Measurements from ENCODE around the gene UBL4B. TPM values are rescaled to one million over a fixed set of nuclear protein-coding genes. Genes with fewer than 3 reads are reported as not detected.

The UBL4B gene
- total and polyA plus RNA-seq, 9 of the 15 experiments (the other 6 are each of a cell fraction or from before 2014, with no cell fraction given) = not detected

GRCh38 chr1:110065841-110066240, 46.4 kb upstream of the UBL4B start:
- H3K79me2 ChIP-seq (ENCODE audit: control insufficient read depth, insufficient read depth, low read length) = no peaks in the 10 kb centered on the region
- no peak overlapping the region for H3K27ac ChIP-seq (ENCODE audit: extremely low read depth, low read depth, low read length)
- ChIA-PET CTCF (ENCODE audit: low intra/inter-chr PET ratio) (no interaction called here), POLR2A (interaction anchor here (0.5 to 1.7 kb wide), 5 partner anchors 16 to 747 kb away, joined by 3 to 7 read pairs (median 3); no protein-coding TSS in a partner anchor)
- intact Hi-C loops (cut with micrococcal nuclease) = no loop called here
- no peak overlapping the region for H3K4me2 ChIP-seq (ENCODE audit: insufficient read depth, low read length)
- no peaks in the 10 kb centered on the region for H3K9me1 ChIP-seq (ENCODE audit: control insufficient read depth, insufficient read depth, low read length)
- H2AFZ ChIP-seq (ENCODE audit: low read depth, low read length) = no peak overlapping the region
- in situ Hi-C loops (cut with MboI) = no loop called here
- H3K9ac ChIP-seq (ENCODE audit: insufficient read depth in 1 of 2, low read depth in 2 of 2, low read length in 2 of 2) = peak overlapping the region in 1 of 2 experiments; percentile 23; a peak in 1 of 4 replicates
- WGBS (ENCODE audit: insufficient coverage, low coverage, missing lambda C conversion rate) = 29% methylated on average over 5 of the region's 5 CpGs
- H3K9me3 ChIP-seq (replicated peaks; ENCODE audit: control insufficient read depth, insufficient read depth, low read depth, low read length) = no peaks in the 10 kb centered on the region
- H3K27me3 ChIP-seq (ENCODE audit: control insufficient read depth in 2 of 2, insufficient read depth in 2 of 2, low read length in 2 of 2) = peaks cover 0 to 12% of the 10 kb centered on the region in 2 experiments; a peak in 2 of 5 replicates
- no peak for ATAC-seq
- no peaks in the 10 kb centered on the region for H3K36me3 ChIP-seq (ENCODE audit: control insufficient read depth, insufficient read depth, low read length)
- peaks cover 8% of the 10 kb centered on the region for H4K20me1 ChIP-seq (replicated peaks; ENCODE audit: control insufficient read depth, insufficient read depth, low read length)
- no TSS peak for BruUV-seq (replicated peaks)
- H3K4me3 ChIP-seq = no peak overlapping the region
- H3K4me1 ChIP-seq (replicated peaks in 1 of 2; ENCODE audit: control insufficient read depth in 2 of 2, insufficient read depth in 2 of 2, low read length in 2 of 2) = peaks cover 4 to 8% of the 10 kb centered on the region in 2 experiments; a peak in 1 of 5 replicates
- FAIRE-seq = no peak
- no peak for DNase-seq (ENCODE audit: extremely low read depth in 1 of 4, low spot score in 3 of 4)
- TF ChIP-seq GATAD2B (IDR thresholded peaks at IDR 0.05; ENCODE audit: borderline replicate concordance) = no peak
- TF ChIP-seq ZNF384 (IDR thresholded peaks at IDR 0.05; ENCODE audit: low read depth, low read length) = no peak
- TF ChIP-seq CAMTA2 (CRISPR knock-in tag; conservative IDR thresholded peaks at IDR 0.05) = no peak
- TF ChIP-seq ID3 (CRISPR knock-in tag; IDR thresholded peaks at IDR 0.05) = no peak
- TF ChIP-seq ID3 (tag; IDR thresholded peaks at IDR 0.05) = no peak
- no peak for TF ChIP-seq KAT2B (IDR thresholded peaks at IDR 0.05; ENCODE audit: low read depth, low read length)
- TF ChIP-seq ERF (CRISPR knock-in tag; IDR thresholded peaks at IDR 0.05) = no peak
- no peak for TF ChIP-seq ZBTB7A (IDR thresholded peaks at IDR 0.05; ENCODE audit: borderline replicate concordance, control insufficient read depth, low read depth, low read length)
- TF ChIP-seq CUX1 (CRISPR knock-in tag; IDR thresholded peaks at IDR 0.05) = no peak
- TF ChIP-seq CEBPZ (IDR thresholded peaks at IDR 0.05; ENCODE audit: borderline replicate concordance, low read depth, low read length) = no peak
